SU-DHL-6 (cell line): ENCODE measurements around the gene KRTCAP2.
"Not testable (repeated sequence)": the region's sequence is repeated elsewhere in the genome, so short reads cannot be mapped to it uniquely, and the experiment has no call there.

Experiments used
- EZH2phosphoT487 ChIP-seq: fragments of 200-600 bp; sonication (generic), shearing (Covaris generic); conservative IDR thresholded peaks from 2 replicates; pipeline ENCODE4 v1.6.1; 2018; ENCODE audit warnings: mild to moderate bottlenecking, antibody characterized with exemption, low read length, moderate library complexity, mixed read lengths
- TF ChIP-seq, protein P1 (sequence below): fragments of 200-600 bp; sonication (generic); IDR thresholded peaks from one replicate; pipeline ENCODE4 v1.5.1; 2017; ENCODE audit warnings: antibody characterized with exemption, mild to moderate bottlenecking, low read length, moderate library complexity; ENCODE audit not compliant: insufficient read depth, poor library complexity, severe bottlenecking

- TF ChIP-seq, protein P1, sequence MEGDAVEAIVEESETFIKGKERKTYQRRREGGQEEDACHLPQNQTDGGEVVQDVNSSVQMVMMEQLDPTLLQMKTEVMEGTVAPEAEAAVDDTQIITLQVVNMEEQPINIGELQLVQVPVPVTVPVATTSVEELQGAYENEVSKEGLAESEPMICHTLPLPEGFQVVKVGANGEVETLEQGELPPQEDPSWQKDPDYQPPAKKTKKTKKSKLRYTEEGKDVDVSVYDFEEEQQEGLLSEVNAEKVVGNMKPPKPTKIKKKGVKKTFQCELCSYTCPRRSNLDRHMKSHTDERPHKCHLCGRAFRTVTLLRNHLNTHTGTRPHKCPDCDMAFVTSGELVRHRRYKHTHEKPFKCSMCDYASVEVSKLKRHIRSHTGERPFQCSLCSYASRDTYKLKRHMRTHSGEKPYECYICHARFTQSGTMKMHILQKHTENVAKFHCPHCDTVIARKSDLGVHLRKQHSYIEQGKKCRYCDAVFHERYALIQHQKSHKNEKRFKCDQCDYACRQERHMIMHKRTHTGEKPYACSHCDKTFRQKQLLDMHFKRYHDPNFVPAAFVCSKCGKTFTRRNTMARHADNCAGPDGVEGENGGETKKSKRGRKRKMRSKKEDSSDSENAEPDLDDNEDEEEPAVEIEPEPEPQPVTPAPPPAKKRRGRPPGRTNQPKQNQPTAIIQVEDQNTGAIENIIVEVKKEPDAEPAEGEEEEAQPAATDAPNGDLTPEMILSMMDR: not testable (repeated sequence)
- TF ChIP-seq EZH2phosphoT487: not testable (repeated sequence)
Measured at GRCh38 chr1:155214702-155215101, 41.6 kb upstream of the KRTCAP2 start.
